Motor neuron (in vitro differentiated cells): ENCODE measurements around the gene PRAMEF5. TPM values are rescaled to one million over a fixed set of nuclear protein-coding genes. Genes with fewer than 3 reads are reported as not detected.
"Not testable (repeated sequence)": the region's sequence is repeated elsewhere in the genome, so short reads cannot be mapped to it uniquely, and the experiment has no call there.

Experiments
- ATAC-seq, 8 experiments: fragments of 200-7000 bp; cut with Tn5 transposase; replicated peaks in 6 of 8; 2 replicates each; pipeline ENCODE4 v1.8.0; 2021; ENCODE audit warnings: mild to moderate bottlenecking in 8 of 8, moderate library complexity in 8 of 8
- H3K27ac ChIP-seq, 2 donors: fragments of 250-450 bp; sonication (Bioruptor Pico); 2 replicates each; pipeline ENCODE4 v1.9.0; 2021; ENCODE audit warnings: antibody characterized with exemption in 2 of 2, mild to moderate bottlenecking in 2 of 2, moderate library complexity in 1 of 2
- H3K4me1 ChIP-seq, 2 donors: fragments of 250-450 bp; sonication (Bioruptor Pico); replicated peaks in 1 of 2; 2 replicates each; pipeline ENCODE4 v1.6.1; 2021; ENCODE audit warnings: antibody characterized with exemption in 2 of 2, mild to moderate bottlenecking in 2 of 2, moderate library complexity in 1 of 2
- H3K4me3 ChIP-seq, 5 donors: fragments of 250-450 bp; sonication (Bioruptor Pico); 2 replicates each; pipeline ENCODE4 v1.9.0; 2021; ENCODE audit warnings: antibody characterized with exemption in 5 of 5, mild to moderate bottlenecking in 5 of 5, moderate library complexity in 4 of 5
- WGBS, 10 experiments: fragments of 450-650 bp; shearing (Covaris generic); methylation state at CpG; one replicate each; pipeline ENCODE4 v1.0.0; 2022; 5-methylcytosine and 5-hydroxymethylcytosine counted together
- in situ Hi-C, 9 experiments: fragments of 400-800 bp; cut with MboI; loops; one replicate each; pipeline ENCODE4 v1.15.0; 2021; ENCODE audit warnings: low sequenced_read_pairs in 9 of 9, low pct_unique_long_range_greater_than_20kb in 2 of 9; ENCODE audit not compliant: unreplicated experiment in 9 of 9
- total RNA-seq, 8 experiments: library from RNA; unstranded; fragments of 300-600 nt; gene quantifications; 2 replicates each; pipeline versions ENCODE4 v1.2.3 to v1.2.4, GENCODE V29; 2022

PRAMEF5 gene
- total RNA-seq, 8 experiments from 2014 or later: not detected

- WGBS, 10 experiments: no CpG with 5 or more reads among the region's 27 CpGs
- not testable (repeated sequence) for ATAC-seq
Measured at GRCh38 chr1:13298699-13299098, 44.7 kb downstream of the PRAMEF5 start.

GRCh38 chr1:13302197-13302596, 48.2 kb downstream of the PRAMEF5 start:
- H3K4me1 ChIP-seq, H3K4me3 ChIP-seq, in situ Hi-C loops, ATAC-seq, H3K27ac ChIP-seq: not testable (repeated sequence)

More at GRCh38 chr1:13298699-13299098, 44.7 kb downstream of the PRAMEF5 start:
- H3K4me3 ChIP-seq, H3K27ac ChIP-seq, H3K4me1 ChIP-seq, in situ Hi-C loops: not testable (repeated sequence)

DNA sequence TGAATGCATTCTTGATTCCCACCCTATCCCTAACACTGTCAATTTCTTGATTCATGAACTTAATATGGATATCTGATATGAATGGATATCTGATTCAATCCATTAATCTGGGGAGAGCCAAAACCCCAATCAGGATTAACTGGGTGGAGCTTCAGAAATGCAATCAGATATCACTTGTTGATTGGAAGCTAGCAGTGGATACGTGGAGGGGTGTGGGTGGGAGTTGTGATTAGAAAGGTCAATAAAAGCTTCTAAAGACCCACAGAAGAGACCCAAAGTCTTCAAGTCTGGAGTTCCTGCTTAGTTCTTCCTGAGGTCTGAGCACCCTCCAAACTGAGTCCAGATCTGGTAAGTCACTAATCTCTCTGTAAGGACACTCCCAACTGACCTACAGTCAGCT, 49.2 kb downstream of the PRAMEF5 start, which contains the start of gene PRAMEF33:
Gene PRAMEF33 (plus strand): TSS at position 301 of the 400 bp plus-strand sequence. CDS start 2,416 bp downstream, outside the sequence.
- ATAC-seq, H3K27ac ChIP-seq, H3K4me3 ChIP-seq, in situ Hi-C loops, H3K4me1 ChIP-seq: not testable (repeated sequence)
- WGBS, 10 experiments: no CpG with 5 or more reads among the region's 1 CpG

Other genes with a start within 250 kb of the PRAMEF5 start
- gene PRAMEF27, start 197.6 kb upstream of the PRAMEF5 start, total RNA-seq: under 1 TPM in 2 of 8 experiments, not detected in 6; 0.14 to 0.19 TPM
- under 1 TPM in 2 of 8 experiments, not detected in 6; 0.32 to 0.71 TPM for gene HNRNPCL3, start 193.4 kb upstream of the PRAMEF5 start, total RNA-seq
- gene PRAMEF25, start 183.4 kb upstream of the PRAMEF5 start, total RNA-seq: under 1 TPM in 1 of 8 experiments, not detected in 7; 0.13 TPM
- under 1 TPM in 3 of 8 experiments, not detected in 5; 0.18 to 0.38 (median 0.25) TPM for gene HNRNPCL2, start 137.3 kb upstream of the PRAMEF5 start, total RNA-seq
- gene PRAMEF26, start 98.2 kb upstream of the PRAMEF5 start, total RNA-seq: under 1 TPM in 1 of 8 experiments, not detected in 7; 1.00 TPM
- under 1 TPM in 1 of 8 experiments, not detected in 7; 0.42 TPM for gene HNRNPCL4, start 88.6 kb upstream of the PRAMEF5 start, total RNA-seq
- gene PRAMEF9, start 82.3 kb upstream of the PRAMEF5 start, total RNA-seq: under 1 TPM in 4 of 8 experiments, not detected in 4; 0.05 to 0.47 (median 0.13) TPM
- under 1 TPM in 2 of 8 experiments, not detected in 6; 0.25 to 0.62 TPM for gene PRAMEF13, start 52.8 kb upstream of the PRAMEF5 start, total RNA-seq
- gene PRAMEF18, start 28.0 kb upstream of the PRAMEF5 start, total RNA-seq: under 1 TPM in 2 of 8 experiments, not detected in 6; 0.21 to 0.90 TPM
- gene PRAMEF8, start 30.9 kb downstream of the PRAMEF5 start, total RNA-seq: under 1 TPM in 3 of 8 experiments, not detected in 5; 0.20 to 0.71 (median 0.33) TPM
- gene PRAMEF33, start 49.3 kb downstream of the PRAMEF5 start, total RNA-seq: under 1 TPM in 1 of 8 experiments, not detected in 7; 0.13 TPM
- under 1 TPM in 2 of 8 experiments, not detected in 6; 0.13 to 0.19 TPM for gene PRAMEF15, start 61.4 kb downstream of the PRAMEF5 start, total RNA-seq
- gene PRAMEF14, start 92.9 kb downstream of the PRAMEF5 start, total RNA-seq: 1 to 10 TPM in 1 of 8 experiments, under 1 TPM in 1, not detected in 6; 0.33 to 1.0 TPM
- under 1 TPM in 3 of 8 experiments, not detected in 5; 0.13 to 0.20 (median 0.19) TPM for gene PRAMEF19, start 117.7 kb downstream of the PRAMEF5 start, total RNA-seq
- gene PRAMEF17, start 135.4 kb downstream of the PRAMEF5 start, total RNA-seq: under 1 TPM in 3 of 8 experiments, not detected in 5; 0.18 to 0.38 (median 0.20) TPM
- under 1 TPM in 2 of 8 experiments, not detected in 6; 0.13 to 0.47 TPM for gene PRAMEF20, start 156.3 kb downstream of the PRAMEF5 start, total RNA-seq